Right cardiac atrium (tissue), 5 donors: Measurements from ENCODE around the gene AFF2. TPM values are rescaled to one million over a fixed set of nuclear protein-coding genes. Genes with fewer than 3 reads are reported as not detected.

Experiments
- ATAC-seq, 2 donors: fragments of 200-7000 bp; cut with Tn5 transposase; one replicate each; pipeline versions ENCODE4 v1.8.0 to v1.9.1; 2020; ENCODE audit warnings: moderate library complexity in 2 of 2, mild to moderate bottlenecking in 1 of 2
- DNase-seq, 3 donors: peaks; one replicate each; pipeline ENCODE4 v3.0.0-alpha.2; 2020
- H3K27ac ChIP-seq: one replicate; pipeline ENCODE4 v1.5.1; 2013; ENCODE audit warnings: mild to moderate bottlenecking, low read length, control low read depth, moderate library complexity
- H3K27me3 ChIP-seq: one replicate; pipeline ENCODE4 v1.6.1; 2013; ENCODE audit not compliant: control insufficient read depth, insufficient read depth
- H3K4me1 ChIP-seq: one replicate; pipeline ENCODE4 v1.6.1; 2013; ENCODE audit warnings: low read length; ENCODE audit not compliant: control insufficient read depth, insufficient read depth
- H3K4me3 ChIP-seq: one replicate; pipeline ENCODE4 v1.5.1; 2013; ENCODE audit warnings: low read length, control low read depth
- H3K9me3 ChIP-seq: one replicate; pipeline ENCODE4 v1.6.1; 2013; ENCODE audit warnings: low read length; ENCODE audit not compliant: control insufficient read depth
- WGBS: extraction: QIAGEN DNeasy Blood & Tissue Kit; methylation state at CpG from one replicate; pipeline ENCODE4 v1.1.7; 2013; 5-methylcytosine and 5-hydroxymethylcytosine counted together
- intact Hi-C, 4 donors: fragments of 100-400 bp; cut with DNase I; formaldehyde crosslinking; loops; one replicate each; pipeline versions ENCODE4 v1.11.0 to v1.14.0; 2022 to 2023
- polyA plus RNA-seq: library from polyadenylated mRNA; stranded (reverse); fragments of 200-250 nt; gene quantifications from one replicate; pipeline ENCODE4 v1.2.3, GENCODE V29; 2013
- total RNA-seq, 4 donors: library from RNA; stranded (reverse); fragmentation: NEBNext Ultra II Directional; extraction: Animal tissue kit (Norgen Biotek cat#: 25700); gene quantifications; one replicate each; pipeline ENCODE4 v1.2.1, GENCODE V29; 2021
- donor health status: healthy with polysubstance abuse.
- donor health status: DM: no; HTN: yes; CAD: no.
- donor health status: DM: no; HTN: no; CAD: no.
- donor health status: DM: no; HTN: yes; CAD: no; lungs with severe emphysema.
- donor health status: DM: yes; HTN: yes; CAD: no.

AFF2 gene
- total and polyA plus RNA-seq, 5 donors = 1.00 to 3.1 (median 2.3) TPM

DNA sequence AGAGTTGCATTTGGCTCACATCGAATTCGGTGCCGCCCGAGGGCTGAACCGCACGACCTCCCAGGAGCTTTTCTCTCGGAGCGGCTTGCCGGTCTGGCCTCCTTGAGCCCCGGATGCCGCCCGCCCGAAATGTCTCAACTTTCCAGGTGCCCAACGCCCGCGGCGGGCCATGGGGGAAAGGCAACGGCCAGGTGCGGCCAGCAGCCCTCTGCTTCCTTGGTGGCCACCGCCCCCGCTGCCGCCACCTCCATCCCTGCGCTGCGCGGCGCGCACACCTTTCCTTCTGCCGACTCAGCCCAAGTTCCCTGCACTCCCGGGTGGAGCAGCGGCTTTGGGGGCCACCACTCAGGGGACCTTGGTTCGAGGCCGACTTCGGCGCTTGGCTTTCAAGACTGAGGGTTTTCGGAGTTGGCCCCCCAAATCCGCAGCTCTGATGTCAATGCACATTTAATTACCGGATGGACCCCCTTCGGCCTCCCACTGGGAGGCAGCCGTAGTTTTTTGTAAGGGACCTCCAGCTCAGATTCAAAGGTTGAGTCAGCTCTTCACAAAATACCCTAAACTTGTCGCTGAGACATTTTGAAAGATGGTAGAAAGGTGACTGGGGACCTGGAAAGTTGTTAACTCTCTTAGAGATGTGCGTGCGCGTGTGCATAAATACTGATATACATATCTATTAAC is 1.1 kb downstream of the AFF2 start:
- peak in 2 of 3 donors; percentile 16 to 55 for DNase-seq
- Histone ChIP-seq H3K27me3 (no peaks in the 10 kb centered on the region), H3K9me3 (no peaks in the 10 kb centered on the region), H3K4me3 (peak overlapping the region; percentile 57), H3K4me1 (no peaks in the 10 kb centered on the region), H3K27ac (no peak overlapping the region)
- intact Hi-C loops = no loop called here
- WGBS = 3% methylated on average over 42 of the region's 43 CpGs
- ATAC-seq = peak in 1 of 2 donors; percentile 18

DNA sequence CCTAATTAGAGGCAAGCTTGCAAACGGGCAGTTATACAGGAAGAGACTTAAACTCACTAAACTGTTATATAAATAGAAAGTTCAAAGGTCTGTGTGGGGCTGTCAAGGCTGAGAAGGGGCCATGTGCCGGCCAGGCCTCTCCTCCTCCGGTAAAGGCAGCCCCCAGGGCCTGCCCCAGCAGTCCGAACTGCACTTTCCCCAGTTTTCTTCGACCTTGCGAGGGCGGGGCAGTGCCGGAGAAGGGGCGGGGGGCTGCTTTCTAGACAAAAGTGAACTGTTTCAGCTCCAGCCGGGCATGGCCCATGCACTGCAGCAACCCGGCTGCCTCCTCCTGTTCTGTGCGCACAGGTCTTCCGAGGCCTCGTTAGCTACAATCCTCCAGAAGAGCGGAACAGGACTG is 4.1 kb downstream of the AFF2 start:
- H3K27ac ChIP-seq = no peak overlapping the region
- H3K4me1 ChIP-seq = no peaks in the 10 kb centered on the region
- H3K27me3 ChIP-seq = no peaks in the 10 kb centered on the region
- intact Hi-C loops = no loop called here
- peak in 1 of 3 donors; percentile 23 for DNase-seq
- WGBS = 79% methylated on average over 15 of the region's 15 CpGs
- H3K9me3 ChIP-seq = no peaks in the 10 kb centered on the region
- no peak overlapping the region for H3K4me3 ChIP-seq
- ATAC-seq = no peak

DNA sequence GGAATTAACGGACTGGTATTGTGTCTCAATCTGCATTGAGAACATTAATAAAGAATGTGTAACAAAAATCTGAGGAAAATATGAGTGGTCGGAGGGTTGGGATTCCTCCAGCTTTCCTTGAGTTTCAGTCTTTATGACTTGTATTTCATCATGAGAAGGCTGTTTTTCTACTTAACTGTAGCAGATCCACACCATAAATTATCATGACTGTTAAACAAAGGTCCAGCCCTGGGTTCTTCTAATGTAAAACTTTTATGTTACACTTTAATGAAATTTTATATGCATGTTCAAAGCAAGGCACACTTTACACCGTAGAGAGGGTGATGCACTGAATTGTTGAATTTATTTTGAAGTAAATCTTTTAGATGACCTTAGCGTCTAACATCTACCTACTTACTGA is 7.0 kb downstream of the AFF2 start:
- no peak overlapping the region for H3K4me3 ChIP-seq
- no peaks in the 10 kb centered on the region for H3K27me3 ChIP-seq
- no peaks in the 10 kb centered on the region for H3K9me3 ChIP-seq
- 89% methylated on average over 4 of the region's 4 CpGs for WGBS
- DNase-seq (no peak), ATAC-seq (no peak)
- intact Hi-C loops = no loop called here
- no peak overlapping the region for H3K27ac ChIP-seq
- no peaks in the 10 kb centered on the region for H3K4me1 ChIP-seq

DNA sequence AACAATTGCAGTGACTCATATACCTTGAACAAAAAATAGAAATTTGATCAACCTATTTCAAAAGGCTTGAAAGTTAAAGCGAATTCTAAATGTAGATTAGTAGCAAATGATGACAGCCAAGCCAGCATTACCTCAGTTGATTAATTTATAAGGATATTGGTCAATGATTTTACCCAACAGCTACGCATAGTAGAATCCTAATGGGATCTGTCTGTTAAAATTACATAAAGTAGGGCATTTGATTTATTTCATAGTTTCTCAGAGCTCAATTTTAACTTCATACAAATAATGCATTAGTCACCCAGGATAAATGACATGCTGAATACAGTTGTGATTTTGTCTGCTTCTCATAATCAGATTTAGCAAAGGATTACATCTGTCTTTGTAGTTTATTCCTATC is 12.0 kb downstream of the AFF2 start:
- intact Hi-C loops = no loop called here
- Histone ChIP-seq H3K27ac (no peak overlapping the region), H3K9me3 (no peaks in the 10 kb centered on the region), H3K27me3 (no peaks in the 10 kb centered on the region), H3K4me3 (no peak overlapping the region), H3K4me1 (no peaks in the 10 kb centered on the region)
- no peak for ATAC-seq
- DNase-seq = no peak
- WGBS = 96% methylated on average over 2 of the region's 2 CpGs

DNA sequence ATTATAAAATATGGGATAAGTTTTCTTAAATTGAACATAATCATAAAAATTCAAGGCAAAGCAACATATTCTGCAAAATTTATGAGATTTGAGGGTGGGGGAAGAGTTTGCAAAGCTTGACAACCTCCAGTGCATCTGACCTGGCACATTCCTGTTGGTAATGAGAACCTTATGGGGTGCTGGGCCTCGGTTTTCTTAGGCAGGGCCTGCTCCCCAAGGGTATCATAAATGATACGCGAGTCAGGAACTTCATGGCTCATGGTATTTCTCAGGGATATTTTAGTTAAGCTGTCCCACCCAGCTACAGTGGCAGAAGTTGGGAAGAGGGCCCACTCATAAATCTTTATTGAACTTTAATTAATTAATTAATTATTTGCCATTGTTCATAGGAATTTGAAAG is 13.2 kb downstream of the AFF2 start:
- intact Hi-C loops = no loop called here
- no peak overlapping the region for H3K27ac ChIP-seq
- DNase-seq = no peak
- H3K4me3 ChIP-seq = no peak overlapping the region
- H3K4me1 ChIP-seq = no peaks in the 10 kb centered on the region
- H3K27me3 ChIP-seq = no peaks in the 10 kb centered on the region
- WGBS = 90% methylated on average over 3 of the region's 3 CpGs
- ATAC-seq = no peak
- H3K9me3 ChIP-seq = no peaks in the 10 kb centered on the region

DNA sequence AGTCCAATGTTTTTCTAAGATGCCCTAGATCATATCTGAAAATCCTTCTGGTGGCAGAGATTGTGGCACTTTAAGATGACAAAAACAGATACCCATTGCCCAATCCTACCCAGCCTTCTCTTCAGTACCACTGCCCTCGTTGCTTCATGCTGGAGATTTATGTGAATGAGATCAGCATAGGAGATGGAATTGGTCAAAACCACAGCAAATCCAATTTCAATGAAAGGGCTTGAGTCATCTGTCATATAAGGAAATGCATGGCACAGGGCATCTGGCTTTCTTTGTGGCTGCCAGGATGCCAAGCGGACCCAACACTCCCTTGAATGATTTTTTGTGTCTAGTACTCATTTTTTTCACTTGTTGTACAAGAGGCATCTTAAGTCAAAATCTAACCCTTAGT is 16.8 kb downstream of the AFF2 start:
- Histone ChIP-seq H3K4me3 (no peak overlapping the region), H3K4me1 (no peaks in the 10 kb centered on the region), H3K27ac (no peak overlapping the region), H3K9me3 (no peaks in the 10 kb centered on the region), H3K27me3 (no peaks in the 10 kb centered on the region)
- DNase-seq (no peak), ATAC-seq (no peak)
- 87% methylated on average over 2 of the region's 2 CpGs for WGBS
- intact Hi-C loops = no loop called here

DNA sequence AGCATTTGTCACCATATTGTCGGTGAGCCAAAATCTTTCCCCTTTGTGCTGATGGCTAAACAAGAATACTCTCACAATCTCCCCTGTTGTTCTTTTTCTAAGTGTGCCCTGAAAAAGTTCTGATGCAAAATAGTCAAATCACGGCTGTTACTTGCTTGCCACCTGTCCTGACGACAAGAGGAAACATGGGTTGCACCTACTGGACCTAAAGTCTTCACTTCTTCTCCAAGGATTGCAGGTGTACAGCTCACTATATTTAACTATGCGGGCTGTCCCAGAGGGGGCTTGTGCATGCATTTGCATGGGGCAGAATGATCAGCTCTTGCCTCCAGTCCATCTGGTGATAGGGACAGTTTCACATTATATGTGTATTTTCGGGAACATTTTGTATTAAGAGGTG is 21.6 kb downstream of the AFF2 start:
- no peak overlapping the region for H3K4me3 ChIP-seq
- ATAC-seq = no peak
- no peak for DNase-seq
- no peak overlapping the region for H3K27ac ChIP-seq
- H3K9me3 ChIP-seq = no peaks in the 10 kb centered on the region
- no peaks in the 10 kb centered on the region for H3K4me1 ChIP-seq
- intact Hi-C loops = no loop called here
- WGBS = 87% methylated on average over 5 of the region's 5 CpGs
- H3K27me3 ChIP-seq = no peaks in the 10 kb centered on the region

DNA sequence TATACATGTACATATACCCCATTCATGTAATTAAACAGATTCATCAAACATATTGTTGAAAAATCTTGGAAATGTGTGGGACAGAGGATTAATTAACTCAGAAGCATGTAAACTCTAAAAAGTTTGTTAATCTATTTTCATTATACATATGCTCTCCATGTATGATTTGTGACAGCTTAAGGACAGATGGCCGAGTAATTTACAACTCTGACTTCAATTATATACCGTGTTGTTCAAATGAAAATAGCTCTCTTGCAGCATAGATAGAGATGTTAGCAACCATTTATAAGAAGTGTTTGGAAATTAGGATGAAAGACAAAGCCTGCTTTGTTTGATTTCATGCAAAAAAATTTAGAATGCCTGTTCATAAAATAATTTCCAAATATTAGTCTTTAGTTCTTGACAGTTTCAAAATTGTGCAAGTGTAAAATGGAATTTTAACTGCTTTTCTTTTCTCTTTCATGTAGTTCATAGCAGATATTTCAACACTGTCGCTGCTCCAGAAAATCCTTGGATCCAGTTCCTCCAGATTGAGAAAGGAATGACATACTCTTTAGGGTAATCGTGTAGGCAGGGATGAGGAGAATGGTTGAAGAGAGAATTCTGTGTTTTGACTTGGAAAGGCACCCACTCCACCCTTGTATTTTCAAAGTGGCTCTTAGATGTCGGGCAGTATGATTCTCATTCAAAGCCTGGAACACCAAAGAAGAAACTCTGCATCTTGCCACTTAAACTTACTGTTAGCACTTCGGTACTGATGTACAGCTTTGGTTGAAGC is 23.1 kb downstream of the AFF2 start:
- DNase-seq (no peak), ATAC-seq (no peak)
- Histone ChIP-seq H3K4me1 (no peaks in the 10 kb centered on the region), H3K4me3 (no peak overlapping the region), H3K27ac (no peak overlapping the region), H3K9me3 (no peaks in the 10 kb centered on the region), H3K27me3 (no peaks in the 10 kb centered on the region)
- intact Hi-C loops = no loop called here
- WGBS = 59% methylated on average over 6 of the region's 6 CpGs

DNA sequence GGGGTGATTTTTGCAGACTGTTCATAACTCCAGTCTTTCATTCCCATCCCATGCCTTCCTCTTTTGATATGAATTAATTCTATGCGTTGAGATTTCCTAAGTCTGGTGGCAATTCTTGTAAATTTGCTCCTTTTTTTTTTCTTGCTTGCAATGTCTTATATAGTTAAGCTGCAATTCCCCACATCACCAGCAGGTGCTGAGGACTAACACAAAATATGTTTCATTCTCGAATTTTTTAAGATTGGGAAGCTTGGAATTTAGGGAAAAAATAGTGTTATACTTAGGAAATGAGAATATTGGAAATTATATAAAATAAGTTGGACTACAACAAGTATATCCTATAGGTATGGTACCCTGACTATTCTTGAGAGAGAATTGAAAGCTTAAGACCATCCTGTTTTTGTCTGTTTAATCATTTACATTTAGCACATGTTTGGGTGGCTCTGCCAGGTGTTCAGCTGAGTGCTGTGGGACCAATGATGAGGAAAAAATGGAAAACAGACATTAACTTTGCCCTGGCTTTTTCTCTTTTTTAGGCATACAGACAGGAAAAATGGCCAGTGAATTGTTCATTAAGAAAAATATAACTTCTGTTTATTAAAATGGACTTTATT is 30.2 kb downstream of the AFF2 start:
- WGBS = 23% methylated on average over 2 of the region's 2 CpGs
- Histone ChIP-seq H3K9me3 (no peaks in the 10 kb centered on the region), H3K27ac (no peak overlapping the region), H3K4me1 (no peaks in the 10 kb centered on the region), H3K4me3 (no peak overlapping the region), H3K27me3 (no peaks in the 10 kb centered on the region)
- ATAC-seq (no peak), DNase-seq (no peak)
- intact Hi-C loops = no loop called here

DNA sequence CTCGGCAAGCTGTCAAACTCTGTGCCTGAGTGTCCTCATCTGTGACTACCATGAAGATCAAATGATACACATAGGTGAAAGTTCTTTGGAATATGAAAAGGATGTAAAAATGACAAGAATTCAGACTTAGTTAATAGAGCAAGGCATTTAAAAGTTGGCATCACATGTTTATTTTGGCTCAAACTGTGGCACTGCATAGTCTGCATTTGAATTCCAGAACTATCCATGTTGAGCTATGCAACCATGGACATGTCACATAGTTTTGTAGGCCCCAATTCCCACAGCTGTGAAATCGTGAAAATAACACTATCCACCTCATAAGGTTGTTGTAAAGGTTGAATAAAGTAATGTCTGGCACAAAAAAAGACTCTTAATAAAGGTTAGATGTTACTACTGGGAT is 33.9 kb downstream of the AFF2 start:
- intact Hi-C loops = no loop called here
- WGBS = 66% methylated on average over 2 of the region's 2 CpGs

DNA sequence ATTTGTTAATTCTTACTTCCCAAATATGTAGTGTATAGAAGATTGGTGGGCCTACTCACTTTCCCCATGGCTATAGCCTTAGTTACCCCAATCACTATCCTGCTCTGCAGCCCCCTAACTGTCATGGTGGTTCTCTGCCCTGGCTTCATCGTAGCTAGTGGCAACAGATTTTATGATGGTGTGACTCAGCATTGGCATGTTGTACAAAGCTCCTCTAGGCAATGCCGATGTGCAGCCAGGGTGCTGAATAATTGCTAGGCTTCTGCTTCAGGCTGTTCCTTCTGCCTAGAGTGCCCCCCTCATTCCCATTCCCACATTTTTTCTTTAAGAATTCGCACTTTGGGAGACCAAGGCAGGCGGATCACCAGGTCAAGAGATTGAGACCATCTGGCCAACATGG is 35.2 kb downstream of the AFF2 start:
- 93% methylated on average over 4 of the region's 4 CpGs for WGBS
- H3K4me1 ChIP-seq = no peaks in the 10 kb centered on the region
- H3K27ac ChIP-seq = no peak overlapping the region
- no peaks in the 10 kb centered on the region for H3K9me3 ChIP-seq
- intact Hi-C loops = no loop called here
- H3K27me3 ChIP-seq = no peaks in the 10 kb centered on the region
- no peak overlapping the region for H3K4me3 ChIP-seq
- DNase-seq = no peak
- no peak for ATAC-seq

More for the DNA sequence above, 33.9 kb downstream of the AFF2 start:
- DNase-seq = no peak
- no peak for ATAC-seq
- H3K4me1 ChIP-seq = no peaks in the 10 kb centered on the region
- no peaks in the 10 kb centered on the region for H3K27me3 ChIP-seq
- no peaks in the 10 kb centered on the region for H3K9me3 ChIP-seq
- no peak overlapping the region for H3K4me3 ChIP-seq
- H3K27ac ChIP-seq = no peak overlapping the region
